ENCODE data around the gene SMG7. TPM values are rescaled to one million over a fixed set of nuclear protein-coding genes. Genes with fewer than 3 reads are reported as not detected.

SMG7 gene
- total RNA-seq, 1 experiment from 2014 or later: 54.1 TPM

DNA sequence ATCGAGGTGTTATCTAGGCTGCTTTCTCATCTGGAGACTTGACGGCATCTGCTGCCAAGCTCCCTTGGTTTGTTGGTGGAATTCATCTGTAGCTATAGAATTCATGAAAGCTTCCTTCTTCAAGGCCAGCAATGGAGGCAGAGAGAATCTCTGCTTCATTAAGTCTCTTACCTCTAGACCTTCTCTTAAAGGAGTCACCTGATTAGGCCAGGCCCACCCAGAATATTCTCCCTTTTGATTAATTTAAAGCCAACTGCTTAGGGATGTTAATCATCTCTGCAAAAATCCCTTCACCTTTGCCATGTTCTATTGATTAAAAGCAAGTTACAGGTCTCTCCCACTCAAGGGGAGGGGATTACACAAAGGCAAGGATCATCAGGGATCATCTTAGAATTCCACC lies 123.2 kb downstream of the SMG7 start (continued):
- TF ChIP-seq, protein P1, sequence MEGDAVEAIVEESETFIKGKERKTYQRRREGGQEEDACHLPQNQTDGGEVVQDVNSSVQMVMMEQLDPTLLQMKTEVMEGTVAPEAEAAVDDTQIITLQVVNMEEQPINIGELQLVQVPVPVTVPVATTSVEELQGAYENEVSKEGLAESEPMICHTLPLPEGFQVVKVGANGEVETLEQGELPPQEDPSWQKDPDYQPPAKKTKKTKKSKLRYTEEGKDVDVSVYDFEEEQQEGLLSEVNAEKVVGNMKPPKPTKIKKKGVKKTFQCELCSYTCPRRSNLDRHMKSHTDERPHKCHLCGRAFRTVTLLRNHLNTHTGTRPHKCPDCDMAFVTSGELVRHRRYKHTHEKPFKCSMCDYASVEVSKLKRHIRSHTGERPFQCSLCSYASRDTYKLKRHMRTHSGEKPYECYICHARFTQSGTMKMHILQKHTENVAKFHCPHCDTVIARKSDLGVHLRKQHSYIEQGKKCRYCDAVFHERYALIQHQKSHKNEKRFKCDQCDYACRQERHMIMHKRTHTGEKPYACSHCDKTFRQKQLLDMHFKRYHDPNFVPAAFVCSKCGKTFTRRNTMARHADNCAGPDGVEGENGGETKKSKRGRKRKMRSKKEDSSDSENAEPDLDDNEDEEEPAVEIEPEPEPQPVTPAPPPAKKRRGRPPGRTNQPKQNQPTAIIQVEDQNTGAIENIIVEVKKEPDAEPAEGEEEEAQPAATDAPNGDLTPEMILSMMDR (IDR thresholded peaks at IDR 0.05 in 2 of 3, conservative IDR thresholded peaks at IDR 0.05 in 1 of 3; ENCODE audit: borderline replicate concordance in 1 of 3, insufficient read depth in 1 of 3, low read depth in 2 of 3, low read length in 2 of 3): no peak
- no peak for TF ChIP-seq CEBPB (IDR thresholded peaks at IDR 0.05; ENCODE audit: low read depth)

DNA sequence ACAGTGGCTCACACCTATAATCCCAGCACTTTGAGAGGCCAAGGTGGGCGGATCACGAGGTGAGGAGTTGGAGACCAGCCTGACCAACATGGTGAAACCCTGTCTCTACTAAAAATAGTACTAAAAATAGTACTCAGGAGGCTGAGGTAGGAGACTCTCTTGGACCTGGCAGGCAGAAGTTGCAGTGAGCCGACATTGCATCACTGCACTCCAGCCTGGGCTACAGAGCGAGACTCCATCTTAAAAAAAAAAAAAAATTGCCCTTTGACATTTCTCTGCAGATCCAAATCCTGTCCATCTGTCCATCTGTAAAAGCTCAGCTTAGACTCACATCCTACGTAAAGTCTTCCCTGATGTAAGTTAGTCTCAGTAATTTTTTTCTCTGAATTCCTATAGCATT lies 124.2 kb downstream of the SMG7 start:
- ATAC-seq (no peak), DNase-seq (ENCODE audit: low read depth, low spot score) (no peak)
- H2AFZ ChIP-seq (ENCODE audit: low read depth, low read length, poor library complexity, severe bottlenecking): no peak overlapping the region
- H3K79me2 ChIP-seq (ENCODE audit: insufficient read depth, low read length): no peaks in the 10 kb centered on the region
- H3K4me2 ChIP-seq (ENCODE audit: low read length): no peak overlapping the region
- H3K9me3 ChIP-seq (ENCODE audit: control insufficient read depth in 1 of 2, insufficient read depth in 1 of 2, low read depth in 1 of 2, low read length in 2 of 2): no peaks in the 10 kb centered on the region
- no TSS peak for BruUV-seq (replicated peaks)
- H3K27me3 ChIP-seq (ENCODE audit: insufficient read depth, low read length): no peaks in the 10 kb centered on the region
- peaks cover 0 to 7% of the 10 kb centered on the region in 2 experiments; a peak in 1 of 4 replicates for H3K4me1 ChIP-seq (ENCODE audit: control insufficient read depth in 1 of 2, insufficient read depth in 2 of 2, low read length in 2 of 2)
- intact Hi-C loops (cut with micrococcal nuclease): no loop called here
- no peaks in the 10 kb centered on the region for H4K20me1 ChIP-seq (ENCODE audit: insufficient read depth)
- H3K36me3 ChIP-seq (ENCODE audit: control insufficient read depth in 1 of 2, insufficient read depth in 2 of 2, low read length in 2 of 2): no peaks in the 10 kb centered on the region
- H3K9me2 ChIP-seq (ENCODE audit: insufficient read depth): no peaks in the 10 kb centered on the region
- ChIA-PET POLR2A (no interaction called here), RAD21 (ENCODE audit: low non-redundant PET in 1 of 2, low total read pairs in 2 of 2, uncharacterized antibody in 2 of 2, unreplicated experiment in 2 of 2) (no interaction called here), CTCF (no interaction called here)
- H3K9ac ChIP-seq (ENCODE audit: low read length): no peak overlapping the region
- no peak overlapping the region for H3K4me3 ChIP-seq (replicated peaks in 1 of 2; ENCODE audit: low read depth in 1 of 2, low read length in 2 of 2)
- no peak overlapping the region for H3K27ac ChIP-seq (ENCODE audit: low read depth, low read length)
- TF ChIP-seq, protein P2, sequence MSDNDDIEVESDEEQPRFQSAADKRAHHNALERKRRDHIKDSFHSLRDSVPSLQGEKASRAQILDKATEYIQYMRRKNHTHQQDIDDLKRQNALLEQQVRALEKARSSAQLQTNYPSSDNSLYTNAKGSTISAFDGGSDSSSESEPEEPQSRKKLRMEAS (IDR thresholded peaks at IDR 0.05): no peak
- no peak for TF ChIP-seq ZBTB33 (IDR thresholded peaks at IDR 0.05; ENCODE audit: extremely low read depth, insufficient replicate concordance, low read length)
- TF ChIP-seq POLR2A (IDR thresholded peaks at IDR 0.05; ENCODE audit: borderline replicate concordance, extremely low read depth, insufficient read depth, insufficient read length): no peak
- no peak for TF ChIP-seq SRF (IDR thresholded peaks at IDR 0.05; ENCODE audit: low read depth)
- no peak for TF ChIP-seq TCF7L2 (IDR thresholded peaks at IDR 0.05; ENCODE audit: borderline replicate concordance, extremely low read depth, insufficient read depth, insufficient read length)
- TF ChIP-seq EGR1 (IDR thresholded peaks at IDR 0.05; ENCODE audit: low read depth): no peak
